ENCODE measurements around the gene MCF2L. TPM values are rescaled to one million over a fixed set of nuclear protein-coding genes. Genes with fewer than 3 reads are reported as not detected.

Gene MCF2L
- total RNA-seq, 1 donor from 2014 or later = 40.4 TPM

DNA sequence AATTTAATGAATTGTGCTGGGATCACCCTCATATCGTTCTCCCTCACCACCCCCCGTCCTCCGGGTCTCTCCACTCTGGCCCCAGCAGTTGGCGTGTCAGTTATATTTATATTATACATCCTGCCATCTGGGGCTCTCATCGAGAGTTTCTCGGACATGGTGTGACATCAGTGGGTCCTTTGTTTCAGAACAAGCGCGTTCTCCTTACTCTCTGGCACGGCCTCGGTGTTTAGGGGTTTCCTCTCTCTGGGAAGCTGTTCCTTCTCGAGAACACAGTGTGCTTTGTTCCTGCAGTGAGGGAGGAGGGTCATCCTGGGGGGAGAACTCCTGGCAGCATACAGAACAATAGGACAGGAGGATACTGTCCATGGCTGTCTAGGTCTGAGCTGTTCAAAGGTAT is 9.8 kb upstream of the MCF2L start:
- peaks cover 3% of the 10 kb centered on the region for H3K9me3 Mint-ChIP-seq
- Histone ChIP-seq H3K27me3 (no peaks in the 10 kb centered on the region), H2AFZ (replicated peaks) (no peak overlapping the region), H3K4me1 (peaks cover 33% of the 10 kb centered on the region), H3K9me3 (ENCODE audit: low read depth) (no peaks in the 10 kb centered on the region), H3K4me2 (no peak overlapping the region), H4K20me1 (ENCODE audit: low read depth) (peaks cover 59% of the 10 kb centered on the region), H3K4me3 (no peak overlapping the region), H3F3A (ENCODE audit: low read depth) (peaks cover 27% of the 10 kb centered on the region), H3K36me3 (no peaks in the 10 kb centered on the region), H3K9ac (no peak overlapping the region), H3K27ac (no peak overlapping the region), H3K79me2 (ENCODE audit: low read depth) (peaks cover 27% of the 10 kb centered on the region)
- peaks cover 46% of the 10 kb centered on the region for H3K4me1 Mint-ChIP-seq
- peaks cover 4% of the 10 kb centered on the region for H3K36me3 Mint-ChIP-seq
- H3K4me3 Mint-ChIP-seq = no peak overlapping the region
- peak overlapping the region; percentile 63 for H3K27ac Mint-ChIP-seq
- no peak for DNase-seq (ENCODE audit: low spot score)
- peaks cover 7% of the 10 kb centered on the region for H3K27me3 Mint-ChIP-seq (ENCODE audit: insufficient read depth, low read depth)
- TF ChIP-seq EZH2 (IDR thresholded peaks at IDR 0.05) = no peak
- no peak for TF ChIP-seq EZH2phosphoT487 (IDR thresholded peaks at IDR 0.05)
- TF ChIP-seq, protein P1, sequence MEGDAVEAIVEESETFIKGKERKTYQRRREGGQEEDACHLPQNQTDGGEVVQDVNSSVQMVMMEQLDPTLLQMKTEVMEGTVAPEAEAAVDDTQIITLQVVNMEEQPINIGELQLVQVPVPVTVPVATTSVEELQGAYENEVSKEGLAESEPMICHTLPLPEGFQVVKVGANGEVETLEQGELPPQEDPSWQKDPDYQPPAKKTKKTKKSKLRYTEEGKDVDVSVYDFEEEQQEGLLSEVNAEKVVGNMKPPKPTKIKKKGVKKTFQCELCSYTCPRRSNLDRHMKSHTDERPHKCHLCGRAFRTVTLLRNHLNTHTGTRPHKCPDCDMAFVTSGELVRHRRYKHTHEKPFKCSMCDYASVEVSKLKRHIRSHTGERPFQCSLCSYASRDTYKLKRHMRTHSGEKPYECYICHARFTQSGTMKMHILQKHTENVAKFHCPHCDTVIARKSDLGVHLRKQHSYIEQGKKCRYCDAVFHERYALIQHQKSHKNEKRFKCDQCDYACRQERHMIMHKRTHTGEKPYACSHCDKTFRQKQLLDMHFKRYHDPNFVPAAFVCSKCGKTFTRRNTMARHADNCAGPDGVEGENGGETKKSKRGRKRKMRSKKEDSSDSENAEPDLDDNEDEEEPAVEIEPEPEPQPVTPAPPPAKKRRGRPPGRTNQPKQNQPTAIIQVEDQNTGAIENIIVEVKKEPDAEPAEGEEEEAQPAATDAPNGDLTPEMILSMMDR (IDR thresholded peaks at IDR 0.05) = no peak

DNA sequence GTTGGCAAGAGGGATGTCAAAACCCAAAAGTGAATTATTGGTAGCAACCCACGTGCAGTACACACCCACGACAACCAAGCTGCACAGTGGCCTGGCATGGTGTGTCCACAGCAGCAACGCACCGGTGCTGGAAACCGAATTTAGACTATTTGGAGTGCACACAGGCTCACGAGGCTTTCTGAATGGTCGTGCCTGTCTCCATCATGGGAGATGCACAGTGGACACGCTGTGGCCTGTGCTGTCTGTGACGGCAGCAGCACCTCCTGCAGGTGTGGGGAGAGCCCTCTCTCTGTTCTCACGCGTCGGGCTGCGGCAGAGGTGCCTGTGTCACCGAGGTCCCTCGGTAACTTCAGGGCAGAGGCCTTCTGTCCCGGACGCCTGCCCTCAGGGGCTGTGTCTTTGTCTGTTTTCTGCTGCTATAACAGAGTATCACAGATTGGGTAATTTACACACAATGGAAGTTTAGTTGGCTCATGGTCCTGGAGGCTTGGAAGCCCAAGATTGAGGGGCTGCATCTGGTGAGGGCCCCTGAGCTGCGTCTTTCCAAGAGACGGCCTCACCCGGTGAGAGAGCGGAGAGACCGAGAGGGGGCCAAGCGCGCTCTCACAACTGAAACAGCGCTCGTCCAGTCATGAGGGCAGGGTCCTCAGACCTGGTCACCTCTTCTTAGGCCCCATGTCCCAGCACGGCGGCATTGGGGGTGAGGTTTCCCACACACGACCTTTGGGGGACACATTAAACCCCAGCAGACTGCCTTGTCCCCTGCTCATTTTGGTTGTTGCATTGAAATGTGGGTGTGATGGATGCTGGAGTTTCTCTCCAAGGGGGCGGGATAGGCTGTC is 9.1 kb upstream of the MCF2L start:
- Histone ChIP-seq H3K27ac (no peak overlapping the region), H2AFZ (replicated peaks) (no peak overlapping the region), H3K9me3 (ENCODE audit: low read depth) (no peaks in the 10 kb centered on the region), H3K79me2 (ENCODE audit: low read depth) (peaks cover 27% of the 10 kb centered on the region), H3K27me3 (no peaks in the 10 kb centered on the region), H3K4me2 (no peak overlapping the region), H3K4me3 (no peak overlapping the region), H4K20me1 (ENCODE audit: low read depth) (peaks cover 55% of the 10 kb centered on the region), H3K4me1 (peaks cover 32% of the 10 kb centered on the region), H3F3A (ENCODE audit: low read depth) (peaks cover 27% of the 10 kb centered on the region), H3K36me3 (no peaks in the 10 kb centered on the region), H3K9ac (no peak overlapping the region)
- TF ChIP-seq, protein P1 (IDR thresholded peaks at IDR 0.05) = no peak
- no peak for TF ChIP-seq EZH2 (IDR thresholded peaks at IDR 0.05)
- no peak for TF ChIP-seq EZH2phosphoT487 (IDR thresholded peaks at IDR 0.05)
- H3K27me3 Mint-ChIP-seq (ENCODE audit: insufficient read depth, low read depth) = peaks cover 7% of the 10 kb centered on the region
- no peak overlapping the region for H3K4me3 Mint-ChIP-seq
- peaks cover 45% of the 10 kb centered on the region for H3K4me1 Mint-ChIP-seq
- peaks cover 3% of the 10 kb centered on the region for H3K9me3 Mint-ChIP-seq
- no peak for DNase-seq (ENCODE audit: low spot score)
- peaks cover 4% of the 10 kb centered on the region for H3K36me3 Mint-ChIP-seq
- H3K27ac Mint-ChIP-seq = peak overlapping the region; percentile 78

DNA sequence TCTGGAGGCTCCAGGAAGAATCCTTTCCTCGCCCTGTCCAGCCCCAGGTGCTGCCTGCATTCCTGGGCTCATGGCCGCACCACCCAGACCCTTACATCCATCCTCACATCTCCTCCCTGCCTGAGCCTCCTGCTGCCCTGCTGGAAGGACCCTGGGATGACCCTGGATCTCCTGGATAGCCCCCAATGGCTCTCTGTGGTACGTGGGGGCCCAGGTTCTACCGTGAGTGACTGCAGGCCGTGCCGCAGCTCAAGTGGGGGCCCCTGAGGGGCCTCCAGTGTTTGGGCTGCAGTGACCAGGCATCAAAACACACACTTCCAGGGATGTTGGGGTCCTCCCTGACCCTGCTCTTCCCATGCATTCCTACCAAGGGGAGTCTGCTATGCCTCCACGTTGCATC is 8.3 kb upstream of the MCF2L start:
- Mint-ChIP-seq H3K36me3 (peaks cover 4% of the 10 kb centered on the region), H3K9me3 (peaks cover 3% of the 10 kb centered on the region), H3K27ac (no peak overlapping the region), H3K4me1 (peaks cover 43% of the 10 kb centered on the region), H3K27me3 (ENCODE audit: insufficient read depth, low read depth) (peaks cover 7% of the 10 kb centered on the region), H3K4me3 (no peak overlapping the region)
- H2AFZ ChIP-seq (replicated peaks) = no peak overlapping the region
- H3K4me2 ChIP-seq = no peak overlapping the region
- no peak for DNase-seq (ENCODE audit: low spot score)
- H4K20me1 ChIP-seq (ENCODE audit: low read depth) = peaks cover 55% of the 10 kb centered on the region
- peaks cover 24% of the 10 kb centered on the region for H3K79me2 ChIP-seq (ENCODE audit: low read depth)
- no peaks in the 10 kb centered on the region for H3K36me3 ChIP-seq
- no peak overlapping the region for H3K9ac ChIP-seq
- peaks cover 25% of the 10 kb centered on the region for H3F3A ChIP-seq (ENCODE audit: low read depth)
- no peaks in the 10 kb centered on the region for H3K9me3 ChIP-seq (ENCODE audit: low read depth)
- no peak overlapping the region for H3K4me3 ChIP-seq
- no peaks in the 10 kb centered on the region for H3K27me3 ChIP-seq
- H3K27ac ChIP-seq = no peak overlapping the region
- TF ChIP-seq EZH2 (IDR thresholded peaks at IDR 0.05) (no peak), EZH2phosphoT487 (IDR thresholded peaks at IDR 0.05) (no peak)
- TF ChIP-seq, protein P1 (IDR thresholded peaks at IDR 0.05) = no peak
- H3K4me1 ChIP-seq = peaks cover 29% of the 10 kb centered on the region
